Esophagus muscularis mucosa (tissue), 3 donors: ENCODE results near the gene XIRP2.

ENCODE experiments used
- POLR2AphosphoS5 ChIP-seq, 2 donors: sonication (generic); formaldehyde crosslinking; IDR thresholded peaks; one replicate each; pipeline ENCODE4 v1.6.1; 2017; ENCODE audit warnings: antibody characterized with exemption in 2 of 2
- TF ChIP-seq, protein P1 (sequence below), 3 experiments: fragments of 200-600 bp in 2 of 3; fragments of 450-650 bp in 1 of 3; sonication (generic) in 2 of 3; IDR thresholded peaks; one replicate each; pipeline ENCODE4 v1.5.1; 2017 to 2019; ENCODE audit warnings: antibody characterized with exemption in 3 of 3, mild to moderate bottlenecking in 2 of 3, moderate library complexity in 1 of 3

GRCh38 chr2:166867874-166868514, 20.3 kb upstream of the XIRP2 start:
- TF ChIP-seq POLR2AphosphoS5 (IDR thresholded peaks at IDR 0.05), result no peak
- TF ChIP-seq, protein P1, sequence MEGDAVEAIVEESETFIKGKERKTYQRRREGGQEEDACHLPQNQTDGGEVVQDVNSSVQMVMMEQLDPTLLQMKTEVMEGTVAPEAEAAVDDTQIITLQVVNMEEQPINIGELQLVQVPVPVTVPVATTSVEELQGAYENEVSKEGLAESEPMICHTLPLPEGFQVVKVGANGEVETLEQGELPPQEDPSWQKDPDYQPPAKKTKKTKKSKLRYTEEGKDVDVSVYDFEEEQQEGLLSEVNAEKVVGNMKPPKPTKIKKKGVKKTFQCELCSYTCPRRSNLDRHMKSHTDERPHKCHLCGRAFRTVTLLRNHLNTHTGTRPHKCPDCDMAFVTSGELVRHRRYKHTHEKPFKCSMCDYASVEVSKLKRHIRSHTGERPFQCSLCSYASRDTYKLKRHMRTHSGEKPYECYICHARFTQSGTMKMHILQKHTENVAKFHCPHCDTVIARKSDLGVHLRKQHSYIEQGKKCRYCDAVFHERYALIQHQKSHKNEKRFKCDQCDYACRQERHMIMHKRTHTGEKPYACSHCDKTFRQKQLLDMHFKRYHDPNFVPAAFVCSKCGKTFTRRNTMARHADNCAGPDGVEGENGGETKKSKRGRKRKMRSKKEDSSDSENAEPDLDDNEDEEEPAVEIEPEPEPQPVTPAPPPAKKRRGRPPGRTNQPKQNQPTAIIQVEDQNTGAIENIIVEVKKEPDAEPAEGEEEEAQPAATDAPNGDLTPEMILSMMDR (IDR thresholded peaks at IDR 0.05), result no peak
